HEK293 (cell line): Measurements from ENCODE around the gene MAPK14.

Source experiments
- CTCF ChIP-seq: fragments of 450-650 bp; formaldehyde crosslinking; IDR thresholded peaks from 2 replicates; pipeline ENCODE4 v1.5.1; 2016; ENCODE audit warnings: missing biosample characterization, missing genetic modification characterization
- ZBTB1 ChIP-seq: fragments of 450-650 bp; formaldehyde crosslinking; IDR thresholded peaks from 2 replicates; pipeline ENCODE4 v1.5.1; 2016; ENCODE audit warnings: missing biosample characterization, missing genetic modification characterization
- ZNF23 ChIP-seq: fragments of 450-650 bp; formaldehyde crosslinking; IDR thresholded peaks from 2 replicates; pipeline ENCODE4 v1.5.1; 2016; ENCODE audit warnings: missing biosample characterization, missing genetic modification characterization, borderline replicate concordance
- ZNF239 ChIP-seq: fragments of 450-650 bp; formaldehyde crosslinking; IDR thresholded peaks from 2 replicates; pipeline ENCODE4 v1.5.1; 2016; ENCODE audit warnings: missing biosample characterization, missing genetic modification characterization
- ZNF24 ChIP-seq: fragments of 450-650 bp; formaldehyde crosslinking; IDR thresholded peaks from 2 replicates; pipeline ENCODE4 v1.5.1; 2016; ENCODE audit warnings: missing biosample characterization, missing genetic modification characterization
- ZNF513 ChIP-seq: fragments of 450-650 bp; IDR thresholded peaks from 2 replicates; pipeline ENCODE4 v1.5.1; 2018; ENCODE audit warnings: missing biosample characterization, missing genetic modification characterization
- ZNF664 ChIP-seq: fragments of 450-650 bp; formaldehyde crosslinking; IDR thresholded peaks from 2 replicates; pipeline ENCODE4 v1.5.1; 2016; ENCODE audit warnings: missing biosample characterization, missing genetic modification characterization
- TF ChIP-seq, protein P1 (sequence below): fragments of 450-650 bp; formaldehyde crosslinking; IDR thresholded peaks from 2 replicates; pipeline ENCODE4 v1.5.1; 2016; ENCODE audit warnings: missing biosample characterization, missing genetic modification characterization, low read depth

- TF ChIP-seq CTCF (tag by site-specific recombination) (no peak), ZNF513 (tag by site-specific recombination) (no peak), ZNF239 (no peak), ZBTB1 (tag by site-specific recombination) (no peak), ZNF664 (tag by site-specific recombination) (no peak), ZNF24 (tag by site-specific recombination) (no peak), ZNF23 (tag by site-specific recombination) (no peak)
- TF ChIP-seq, protein P1, sequence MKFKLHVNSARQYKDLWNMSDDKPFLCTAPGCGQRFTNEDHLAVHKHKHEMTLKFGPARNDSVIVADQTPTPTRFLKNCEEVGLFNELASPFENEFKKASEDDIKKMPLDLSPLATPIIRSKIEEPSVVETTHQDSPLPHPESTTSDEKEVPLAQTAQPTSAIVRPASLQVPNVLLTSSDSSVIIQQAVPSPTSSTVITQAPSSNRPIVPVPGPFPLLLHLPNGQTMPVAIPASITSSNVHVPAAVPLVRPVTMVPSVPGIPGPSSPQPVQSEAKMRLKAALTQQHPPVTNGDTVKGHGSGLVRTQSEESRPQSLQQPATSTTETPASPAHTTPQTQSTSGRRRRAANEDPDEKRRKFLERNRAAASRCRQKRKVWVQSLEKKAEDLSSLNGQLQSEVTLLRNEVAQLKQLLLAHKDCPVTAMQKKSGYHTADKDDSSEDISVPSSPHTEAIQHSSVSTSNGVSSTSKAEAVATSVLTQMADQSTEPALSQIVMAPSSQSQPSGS (tag by site-specific recombination), result no peak
These were observed 112.5 kb downstream of the MAPK14 start for GRCh38 chr6:36139991-36140710.
